Activated CD8-positive, alpha-beta memory T cell treated with anti-CD3 and anti-CD28 coated beads for 48 hours (primary cell): ENCODE measurements around the gene PAN3.

Experiments
- DNase-seq, 3 experiments: peaks; one replicate each; pipeline ENCODE4 v3.0.0-alpha.2; 2020; ENCODE audit warnings: low read depth in 2 of 3, low spot score in 2 of 3

PAN3 gene

GRCh38 chr13:28219408-28220099 is 81.2 kb downstream of the PAN3 start:
- DNase-seq = no peak

- no peak for DNase-seq
Observed at GRCh38 chr13:28220166-28220565, 81.8 kb downstream of the PAN3 start.

DNA sequence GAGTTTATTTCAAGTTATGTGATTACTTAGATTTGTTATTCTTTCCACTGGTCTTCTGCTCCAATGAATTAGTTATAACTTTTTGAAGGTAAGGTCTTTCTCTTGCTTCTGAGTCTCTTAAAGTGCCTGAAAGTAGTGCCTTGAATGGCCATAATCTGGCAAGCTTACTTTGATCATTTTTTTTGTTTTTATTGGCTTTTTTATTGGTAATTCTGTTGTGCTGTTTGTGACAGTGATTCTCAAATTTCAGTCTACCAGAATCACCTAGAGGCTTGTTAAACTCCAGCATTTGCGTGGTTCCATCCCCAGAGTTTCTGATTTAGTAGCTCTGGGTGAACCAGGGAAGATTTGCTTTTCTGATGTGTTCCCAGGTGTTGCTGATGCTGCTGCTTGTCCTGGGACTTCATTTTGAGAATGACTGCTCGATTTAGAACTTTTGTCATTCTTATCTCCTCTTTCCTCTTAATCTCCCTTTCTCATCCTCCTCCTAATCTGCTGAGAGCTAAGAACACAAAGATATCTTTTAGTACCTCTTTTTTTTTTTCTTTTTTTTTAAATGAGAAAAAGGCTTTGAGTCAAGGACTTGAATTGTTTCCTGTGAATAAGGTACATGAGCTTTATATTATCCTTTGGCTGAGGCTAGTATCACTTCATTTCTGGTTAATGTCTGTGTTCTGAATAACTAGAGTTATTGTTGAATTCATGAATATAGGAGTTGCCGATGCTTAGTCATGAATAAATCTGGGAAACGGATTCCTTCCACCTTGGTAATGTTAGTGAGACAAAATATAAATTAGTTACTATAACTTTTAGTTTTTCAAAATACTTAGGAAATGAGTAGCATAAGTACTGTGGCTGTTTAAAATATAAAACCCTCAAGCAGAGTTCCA is 91.4 kb downstream of the PAN3 start:
- no peak for DNase-seq

GRCh38 chr13:28231642-28232041 is 93.3 kb downstream of the PAN3 start:
- DNase-seq = no peak

GRCh38 chr13:28237944-28238343 is 99.6 kb downstream of the PAN3 start:
- no peak for DNase-seq

DNA sequence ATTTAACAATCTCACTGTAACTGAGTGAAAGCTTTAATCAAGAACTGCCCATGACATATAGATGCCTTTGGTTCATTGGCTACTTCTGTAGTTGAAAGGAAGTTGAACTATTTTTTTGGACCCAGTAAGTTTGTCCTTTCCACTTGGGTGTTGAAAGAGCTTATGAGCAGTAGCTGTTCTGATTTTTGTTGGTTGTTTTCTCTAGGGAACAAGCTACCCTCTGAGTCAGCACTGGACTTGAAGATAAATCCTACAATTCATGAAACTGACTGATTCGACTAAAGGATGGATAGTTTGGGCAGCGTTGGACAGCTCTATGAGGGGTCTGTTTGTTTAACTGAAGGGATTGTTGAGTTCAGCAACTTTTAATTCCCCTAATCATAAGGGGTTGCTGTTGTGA is 101.0 kb downstream of the PAN3 start:
- DNase-seq = no peak

DNA sequence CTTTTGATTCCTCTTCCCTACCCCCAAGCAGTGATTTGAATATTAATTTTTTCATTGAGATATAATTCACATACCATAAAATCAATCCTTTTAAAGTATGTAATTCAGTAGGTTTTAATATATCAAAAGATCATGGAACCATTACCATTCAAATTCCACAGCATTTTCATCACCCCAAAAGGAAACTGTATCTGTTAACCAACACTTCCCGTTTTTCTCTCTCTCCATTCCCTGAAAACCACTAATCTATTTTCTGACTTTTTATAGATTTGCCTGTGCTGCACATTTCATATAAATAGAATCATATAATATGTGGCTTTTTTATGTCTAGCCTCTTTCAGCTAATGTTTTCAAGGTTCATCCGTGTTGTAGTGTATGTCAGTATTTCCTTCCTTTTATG is 107.1 kb downstream of the PAN3 start:
- DNase-seq = no peak

DNA sequence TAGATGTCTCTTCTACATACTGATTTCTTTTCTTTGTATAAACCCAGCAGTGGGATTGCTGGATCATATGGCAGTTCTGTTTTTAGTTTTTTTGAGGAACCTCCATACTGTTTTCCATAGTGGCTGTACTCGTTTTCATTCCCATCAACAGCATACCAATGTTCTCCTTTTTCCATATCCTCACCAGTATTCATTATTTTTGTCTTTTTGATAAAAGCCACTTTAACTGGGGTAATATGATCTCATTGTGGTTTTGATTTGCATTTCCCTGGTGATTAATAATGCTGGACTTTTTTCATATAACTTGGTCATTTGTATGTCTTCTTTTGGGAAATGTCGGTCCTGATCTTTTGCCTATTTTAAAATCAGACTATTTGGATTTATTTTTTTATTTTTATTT is 108.5 kb downstream of the PAN3 start:
- no peak for DNase-seq

- DNase-seq = no peak
Observed at GRCh38 chr13:28248080-28248479, 109.7 kb downstream of the PAN3 start.

GRCh38 chr13:28250542-28250941 is 112.2 kb downstream of the PAN3 start:
- no peak for DNase-seq

GRCh38 chr13:28251466-28251865 is 113.1 kb downstream of the PAN3 start:
- no peak for DNase-seq

GRCh38 chr13:28252547-28252946 is 114.2 kb downstream of the PAN3 start:
- DNase-seq = no peak

GRCh38 chr13:28257305-28257704 is 119.0 kb downstream of the PAN3 start:
- DNase-seq = no peak

DNA sequence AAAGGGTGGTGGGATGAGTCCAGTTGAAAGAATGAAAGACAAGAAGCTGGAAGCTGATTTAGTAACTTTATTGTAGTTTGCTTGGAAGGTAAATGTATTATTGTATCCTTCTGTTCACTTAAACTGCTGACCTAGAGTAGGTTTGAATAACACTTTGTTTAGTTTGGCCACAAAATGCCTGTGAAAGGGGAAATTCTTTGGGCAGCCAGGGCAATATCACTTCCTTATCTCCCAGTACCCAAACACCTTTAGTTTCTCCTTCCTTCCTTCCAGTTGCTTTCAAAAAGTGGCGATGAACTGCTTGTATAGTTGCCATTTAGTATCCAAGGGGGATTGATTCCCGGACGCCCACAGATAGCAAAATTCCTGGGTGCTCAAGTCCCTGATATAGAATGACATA is 120.1 kb downstream of the PAN3 start:
- DNase-seq = no peak

DNA sequence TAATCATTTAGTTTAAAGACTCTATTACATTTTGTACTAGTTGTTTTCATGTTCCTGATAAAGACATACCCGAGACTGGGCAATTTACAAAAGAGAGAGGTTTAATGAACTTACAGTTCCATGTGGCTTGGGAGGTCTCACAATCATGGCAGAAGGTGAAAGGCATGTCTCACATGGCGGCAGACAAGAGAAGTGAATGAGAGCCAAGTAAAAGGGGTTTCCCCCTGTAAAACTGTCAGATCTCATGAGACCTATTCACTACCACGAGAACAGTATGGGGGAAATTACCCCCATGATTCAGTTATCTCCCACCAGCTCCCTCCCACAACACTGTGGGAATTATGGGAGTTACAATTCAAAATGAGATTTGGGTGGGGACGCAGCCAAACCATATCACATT is 129.2 kb downstream of the PAN3 start:
- no peak for DNase-seq

DNA sequence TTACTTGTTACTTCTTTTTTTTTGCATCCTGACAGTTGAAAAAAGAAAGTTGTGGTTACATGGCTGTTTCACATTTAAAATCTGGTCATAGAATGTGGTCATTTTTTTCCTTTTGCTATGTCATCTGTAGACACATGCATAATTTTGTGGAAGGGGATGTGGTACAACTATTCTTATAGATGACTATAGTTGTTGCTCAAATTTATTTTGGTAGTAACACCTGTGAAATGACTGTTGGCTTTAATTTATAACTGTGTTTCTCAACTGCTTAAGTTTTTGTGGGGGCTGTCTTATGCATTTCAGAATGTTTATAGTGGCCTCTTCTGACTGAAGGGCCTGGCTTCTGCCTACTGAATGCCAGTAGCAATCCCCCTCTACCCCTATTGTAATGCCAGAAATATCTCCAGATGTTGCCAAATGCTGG is 130.5 kb downstream of the PAN3 start:
- no peak for DNase-seq

DNA sequence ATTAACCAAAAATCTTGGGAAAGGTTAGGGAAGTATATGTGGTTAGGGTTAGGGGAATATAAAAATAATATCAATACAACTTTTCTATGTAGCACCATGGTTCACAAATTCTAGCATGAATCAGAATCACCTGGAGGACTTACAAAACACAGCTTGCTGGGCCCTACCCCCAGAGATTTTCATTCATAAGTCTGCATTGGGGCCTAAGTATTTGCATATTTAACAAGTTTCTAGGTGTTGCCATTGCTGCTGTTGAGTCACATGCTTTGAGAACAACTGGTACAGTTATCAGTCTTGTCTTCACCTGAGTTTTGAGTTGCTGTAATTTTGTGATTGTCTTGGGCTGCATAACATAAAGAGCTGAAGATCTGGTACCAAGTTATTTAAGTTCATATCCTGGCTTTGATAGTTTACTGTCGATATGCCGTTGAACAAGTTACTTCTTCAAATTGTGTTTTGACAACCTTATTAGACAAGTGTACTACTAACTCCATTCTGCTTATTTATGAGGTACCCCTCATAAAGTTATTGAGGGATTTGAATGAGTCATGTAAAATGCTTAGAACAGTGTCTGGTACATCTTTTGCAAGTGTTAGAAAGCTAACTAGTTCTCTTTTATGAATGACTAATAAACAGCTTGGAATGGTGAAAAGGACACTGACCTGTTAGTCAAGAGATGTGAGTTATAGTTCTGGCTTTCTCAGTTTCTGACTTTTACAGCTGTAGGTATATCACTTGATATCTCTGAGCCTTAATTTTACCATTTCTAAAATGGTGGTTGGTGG is 132.9 kb downstream of the PAN3 start:
- DNase-seq = no peak

DNA sequence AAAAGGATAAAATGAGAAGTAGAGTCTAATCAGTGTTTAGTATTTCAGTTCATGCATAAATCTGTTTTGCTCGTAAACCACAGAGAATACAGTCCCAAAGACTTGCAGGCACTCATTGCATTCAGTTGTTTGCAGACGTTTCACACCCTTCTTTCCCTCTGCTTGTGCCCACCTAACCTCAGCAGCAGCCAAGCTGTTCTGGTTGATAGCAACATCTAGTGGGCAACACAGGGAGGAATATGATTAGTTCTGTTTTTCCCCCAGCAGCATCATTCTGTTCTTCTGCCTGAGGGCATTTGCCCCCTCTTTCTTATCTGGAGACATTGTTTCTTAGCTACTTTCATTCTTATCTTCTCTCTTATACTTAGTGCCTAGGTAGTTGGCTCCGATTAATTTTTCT is 135.6 kb downstream of the PAN3 start:
- no peak for DNase-seq

GRCh38 chr13:28282451-28282850 is 144.1 kb downstream of the PAN3 start:
- no peak for DNase-seq

DNA sequence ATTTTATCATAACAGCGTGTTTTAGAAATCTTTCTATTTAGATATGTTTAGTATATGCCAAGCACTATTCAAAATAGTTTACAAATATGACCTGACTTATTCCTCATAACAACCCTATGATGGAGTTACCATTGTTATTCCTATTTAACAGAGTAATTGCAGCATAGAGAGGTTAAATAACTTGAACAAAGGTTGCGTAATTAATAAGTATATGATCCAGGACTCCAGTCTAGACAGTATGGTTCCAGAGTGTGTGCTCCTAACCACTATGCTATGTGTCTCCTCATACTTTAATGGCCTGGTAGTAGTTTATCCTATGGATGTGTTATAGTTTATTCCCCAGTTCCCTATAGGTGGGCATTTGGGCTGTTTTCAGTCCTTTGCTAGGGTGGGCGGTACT is 145.3 kb downstream of the PAN3 start:
- no peak for DNase-seq

GRCh38 chr13:28286263-28286662 is 147.9 kb downstream of the PAN3 start:
- no peak for DNase-seq

DNA sequence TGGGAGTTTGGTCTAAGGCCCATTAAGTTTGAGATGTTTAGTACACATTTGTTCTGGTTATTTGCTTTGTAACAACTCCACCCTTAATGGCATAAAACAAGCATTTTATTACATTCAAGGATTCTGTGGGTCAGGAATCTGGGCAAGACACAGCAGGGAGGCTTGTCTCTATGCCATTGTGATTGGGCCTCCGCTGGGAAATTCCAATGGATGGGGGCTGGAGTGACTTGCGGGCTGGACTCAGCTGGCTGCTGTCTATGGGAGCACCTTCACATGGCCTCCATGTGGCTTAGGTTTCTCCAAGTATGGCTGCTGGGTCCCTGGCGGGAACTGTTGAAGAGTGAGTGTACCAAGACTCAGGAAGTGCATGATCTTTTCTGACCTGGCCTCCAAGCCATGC is 159.0 kb downstream of the PAN3 start:
- no peak for DNase-seq
